ENCODE results near the gene USP17L30. TPM values are rescaled to one million over a fixed set of nuclear protein-coding genes. Genes with fewer than 3 reads are reported as not detected.
"Not testable (repeated sequence)": the region's sequence is repeated elsewhere in the genome, so short reads cannot be mapped to it uniquely, and the experiment has no call there.

Gene USP17L30, protein sequence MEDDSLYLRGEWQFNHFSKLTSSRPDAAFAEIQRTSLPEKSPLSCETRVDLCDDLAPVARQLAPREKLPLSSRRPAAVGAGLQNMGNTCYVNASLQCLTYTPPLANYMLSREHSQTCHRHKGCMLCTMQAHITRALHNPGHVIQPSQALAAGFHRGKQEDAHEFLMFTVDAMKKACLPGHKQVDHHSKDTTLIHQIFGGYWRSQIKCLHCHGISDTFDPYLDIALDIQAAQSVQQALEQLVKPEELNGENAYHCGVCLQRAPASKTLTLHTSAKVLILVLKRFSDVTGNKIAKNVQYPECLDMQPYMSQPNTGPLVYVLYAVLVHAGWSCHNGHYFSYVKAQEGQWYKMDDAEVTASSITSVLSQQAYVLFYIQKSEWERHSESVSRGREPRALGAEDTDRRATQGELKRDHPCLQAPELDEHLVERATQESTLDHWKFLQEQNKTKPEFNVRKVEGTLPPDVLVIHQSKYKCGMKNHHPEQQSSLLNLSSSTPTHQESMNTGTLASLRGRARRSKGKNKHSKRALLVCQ
- not detected for total RNA-seq

DNA sequence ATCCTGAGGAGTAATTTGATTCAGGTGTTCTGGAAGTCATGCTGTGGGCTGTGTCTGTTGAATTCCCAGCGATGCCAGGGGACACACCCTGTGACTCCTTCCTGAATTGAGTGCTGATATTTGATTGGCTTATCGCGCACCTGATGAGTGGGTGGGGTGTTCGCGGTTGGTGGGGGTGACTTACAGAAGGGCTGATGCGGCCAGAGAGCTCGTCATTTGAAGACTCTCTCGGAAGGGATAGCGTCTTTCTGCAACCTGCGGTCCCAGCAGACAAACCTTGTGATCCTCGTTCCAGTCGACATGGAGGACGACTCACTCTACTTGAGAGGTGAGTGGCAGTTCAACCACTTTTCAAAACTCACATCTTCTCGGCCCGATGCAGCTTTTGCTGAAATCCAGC, at the start of gene USP17L30:
Gene USP17L30, plus strand, starts transcription at position 301 of the 400 bp plus-strand sequence. Its CDS starts 0 bp downstream, at position 301.
- TF ChIP-seq, protein P1, sequence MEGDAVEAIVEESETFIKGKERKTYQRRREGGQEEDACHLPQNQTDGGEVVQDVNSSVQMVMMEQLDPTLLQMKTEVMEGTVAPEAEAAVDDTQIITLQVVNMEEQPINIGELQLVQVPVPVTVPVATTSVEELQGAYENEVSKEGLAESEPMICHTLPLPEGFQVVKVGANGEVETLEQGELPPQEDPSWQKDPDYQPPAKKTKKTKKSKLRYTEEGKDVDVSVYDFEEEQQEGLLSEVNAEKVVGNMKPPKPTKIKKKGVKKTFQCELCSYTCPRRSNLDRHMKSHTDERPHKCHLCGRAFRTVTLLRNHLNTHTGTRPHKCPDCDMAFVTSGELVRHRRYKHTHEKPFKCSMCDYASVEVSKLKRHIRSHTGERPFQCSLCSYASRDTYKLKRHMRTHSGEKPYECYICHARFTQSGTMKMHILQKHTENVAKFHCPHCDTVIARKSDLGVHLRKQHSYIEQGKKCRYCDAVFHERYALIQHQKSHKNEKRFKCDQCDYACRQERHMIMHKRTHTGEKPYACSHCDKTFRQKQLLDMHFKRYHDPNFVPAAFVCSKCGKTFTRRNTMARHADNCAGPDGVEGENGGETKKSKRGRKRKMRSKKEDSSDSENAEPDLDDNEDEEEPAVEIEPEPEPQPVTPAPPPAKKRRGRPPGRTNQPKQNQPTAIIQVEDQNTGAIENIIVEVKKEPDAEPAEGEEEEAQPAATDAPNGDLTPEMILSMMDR (IDR thresholded peaks at IDR 0.05; ENCODE audit: low read depth), result not testable (repeated sequence)

GRCh38 chr4:9324865-9325264, 38.1 kb upstream of the USP17L30 start, which contains the start of gene USP17L24:
USP17L24 (plus strand) TSS chr4:9325165; CDS start chr4:9325165, 0 bp downstream.
- TF ChIP-seq, protein P1 (IDR thresholded peaks at IDR 0.05; ENCODE audit: low read depth), result not testable (repeated sequence)

- TF ChIP-seq, protein P1 (IDR thresholded peaks at IDR 0.05; ENCODE audit: low read depth), result not testable (repeated sequence)
Observed at GRCh38 chr4:9329611-9330010, 33.3 kb upstream of the USP17L30 start, which contains the start of gene USP17L25. USP17L25 (plus strand) TSS chr4:9329911; CDS start chr4:9329911, 0 bp downstream.

DNA sequence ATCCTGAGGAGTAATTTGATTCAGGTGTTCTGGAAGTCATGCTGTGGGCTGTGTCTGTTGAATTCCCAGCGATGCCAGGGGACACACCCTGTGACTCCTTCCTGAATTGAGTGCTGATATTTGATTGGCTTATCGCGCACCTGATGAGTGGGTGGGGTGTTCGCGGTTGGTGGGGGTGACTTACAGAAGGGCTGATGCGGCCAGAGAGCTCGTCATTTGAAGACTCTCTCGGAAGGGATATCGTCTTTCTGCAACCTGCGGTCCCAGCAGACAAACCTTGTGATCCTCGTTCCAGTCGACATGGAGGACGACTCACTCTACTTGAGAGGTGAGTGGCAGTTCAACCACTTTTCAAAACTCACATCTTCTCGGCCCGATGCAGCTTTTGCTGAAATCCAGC, 28.6 kb upstream of the USP17L30 start, which contains the start of gene USP17L26:
Gene USP17L26, plus strand, starts transcription at position 301 of the 400 bp plus-strand sequence. Its CDS starts 0 bp downstream, at position 301.
- TF ChIP-seq, protein P1 (IDR thresholded peaks at IDR 0.05; ENCODE audit: low read depth), result not testable (repeated sequence)

GRCh38 chr4:9339103-9339502, 23.8 kb upstream of the USP17L30 start, which contains the start of gene USP17L5:
USP17L5 (plus strand) TSS chr4:9339403; CDS start chr4:9339403, 0 bp downstream.
- TF ChIP-seq, protein P1 (IDR thresholded peaks at IDR 0.05; ENCODE audit: low read depth), result not testable (repeated sequence)

DNA sequence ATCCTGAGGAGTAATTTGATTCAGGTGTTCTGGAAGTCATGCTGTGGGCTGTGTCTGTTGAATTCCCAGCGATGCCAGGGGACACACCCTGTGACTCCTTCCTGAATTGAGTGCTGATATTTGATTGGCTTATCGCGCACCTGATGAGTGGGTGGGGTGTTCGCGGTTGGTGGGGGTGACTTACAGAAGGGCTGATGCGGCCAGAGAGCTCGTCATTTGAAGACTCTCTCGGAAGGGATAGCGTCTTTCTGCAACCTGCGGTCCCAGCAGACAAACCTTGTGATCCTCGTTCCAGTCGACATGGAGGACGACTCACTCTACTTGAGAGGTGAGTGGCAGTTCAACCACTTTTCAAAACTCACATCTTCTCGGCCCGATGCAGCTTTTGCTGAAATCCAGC, 19.1 kb upstream of the USP17L30 start, which contains the start of gene USP17L27:
Gene USP17L27, plus strand, starts transcription at position 301 of the 400 bp plus-strand sequence. Its CDS starts 0 bp downstream, at position 301.
- TF ChIP-seq, protein P1 (IDR thresholded peaks at IDR 0.05; ENCODE audit: low read depth), result not testable (repeated sequence)

DNA sequence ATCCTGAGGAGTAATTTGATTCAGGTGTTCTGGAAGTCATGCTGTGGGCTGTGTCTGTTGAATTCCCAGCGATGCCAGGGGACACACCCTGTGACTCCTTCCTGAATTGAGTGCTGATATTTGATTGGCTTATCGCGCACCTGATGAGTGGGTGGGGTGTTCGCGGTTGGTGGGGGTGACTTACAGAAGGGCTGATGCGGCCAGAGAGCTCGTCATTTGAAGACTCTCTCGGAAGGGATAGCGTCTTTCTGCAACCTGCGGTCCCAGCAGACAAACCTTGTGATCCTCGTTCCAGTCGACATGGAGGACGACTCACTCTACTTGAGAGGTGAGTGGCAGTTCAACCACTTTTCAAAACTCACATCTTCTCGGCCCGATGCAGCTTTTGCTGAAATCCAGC, 14.3 kb upstream of the USP17L30 start, which contains the start of gene USP17L28:
Gene USP17L28, plus strand, starts transcription at position 301 of the 400 bp plus-strand sequence. Its CDS starts 0 bp downstream, at position 301.
- TF ChIP-seq, protein P1 (IDR thresholded peaks at IDR 0.05; ENCODE audit: low read depth), result not testable (repeated sequence)
